Measurements from ENCODE around the gene IP6K1. TPM values are rescaled to one million over a fixed set of nuclear protein-coding genes. Genes with fewer than 3 reads are reported as not detected.

IP6K1 gene
- total RNA-seq, 1 donor from 2014 or later = 37.5 TPM

GRCh38 chr3:49745986-49746385 lies 40.4 kb downstream of the IP6K1 start:
- no peaks in the 10 kb centered on the region for H3K27me3 ChIP-seq (ENCODE audit: low read depth)
- H3K4me3 ChIP-seq = no peak overlapping the region
- no peaks in the 10 kb centered on the region for H3K9me3 ChIP-seq
- intact Hi-C loops (cut with DNase I) = no loop called here
- no peak for TF ChIP-seq CTCF (IDR thresholded peaks at IDR 0.05)
- H3K36me3 ChIP-seq = peaks cover 48% of the 10 kb centered on the region
- H3K27ac ChIP-seq = no peak overlapping the region
- no peak for DNase-seq
- no peak for ATAC-seq
- H3K4me1 ChIP-seq = peaks cover 6% of the 10 kb centered on the region

GRCh38 chr3:49740427-49740826 lies 45.9 kb downstream of the IP6K1 start:
- no peak overlapping the region for H3K27ac ChIP-seq
- intact Hi-C loops (cut with DNase I) = no loop called here
- ATAC-seq (no peak), DNase-seq (no peak)
- no peak overlapping the region for H3K4me3 ChIP-seq
- H3K4me1 ChIP-seq = no peaks in the 10 kb centered on the region
- no peaks in the 10 kb centered on the region for H3K9me3 ChIP-seq
- TF ChIP-seq CTCF (IDR thresholded peaks at IDR 0.05) = no peak
- peaks cover 48% of the 10 kb centered on the region for H3K36me3 ChIP-seq
- no peaks in the 10 kb centered on the region for H3K27me3 ChIP-seq (ENCODE audit: low read depth)

GRCh38 chr3:49738067-49738713 lies 48.2 kb downstream of the IP6K1 start:
- DNase-seq = no peak
- peaks cover 61% of the 10 kb centered on the region for H3K36me3 ChIP-seq
- no peak overlapping the region for H3K27ac ChIP-seq
- intact Hi-C loops (cut with DNase I) = no loop called here
- H3K9me3 ChIP-seq = no peaks in the 10 kb centered on the region
- ATAC-seq = no peak
- no peak for TF ChIP-seq CTCF (IDR thresholded peaks at IDR 0.05)
- H3K4me3 ChIP-seq = no peak overlapping the region
- no peaks in the 10 kb centered on the region for H3K4me1 ChIP-seq
- no peaks in the 10 kb centered on the region for H3K27me3 ChIP-seq (ENCODE audit: low read depth)

- Histone ChIP-seq H3K9me3 (no peaks in the 10 kb centered on the region), H3K27ac (no peak overlapping the region), H3K36me3 (peaks cover 96% of the 10 kb centered on the region), H3K4me1 (no peaks in the 10 kb centered on the region), H3K4me3 (no peak overlapping the region), H3K27me3 (ENCODE audit: low read depth) (no peaks in the 10 kb centered on the region)
- no peak for TF ChIP-seq CTCF (IDR thresholded peaks at IDR 0.05)
- DNase-seq (no peak), ATAC-seq (no peak)
- intact Hi-C loops (cut with DNase I) = no loop called here
These were observed 51.6 kb downstream of the IP6K1 start for GRCh38 chr3:49734752-49735151.

GRCh38 chr3:49733551-49733950 lies 52.8 kb downstream of the IP6K1 start:
- H3K36me3 ChIP-seq = peaks cover 99% of the 10 kb centered on the region
- ATAC-seq (no peak), DNase-seq (no peak)
- H3K4me3 ChIP-seq = no peak overlapping the region
- TF ChIP-seq CTCF (IDR thresholded peaks at IDR 0.05) = no peak
- intact Hi-C loops (cut with DNase I) = no loop called here
- H3K9me3 ChIP-seq = no peaks in the 10 kb centered on the region
- H3K27me3 ChIP-seq (ENCODE audit: low read depth) = no peaks in the 10 kb centered on the region
- no peaks in the 10 kb centered on the region for H3K4me1 ChIP-seq
- no peak overlapping the region for H3K27ac ChIP-seq

Measured in lower lobe of right lung (tissue), 2 donors.